Ishikawa (cell line): Measurements from ENCODE around the gene GRPEL2.

Experiments
- CEBPB ChIP-seq: IDR thresholded peaks from 2 replicates; pipeline ENCODE4 v1.6.1; 2012
- CREB1 ChIP-seq: IDR thresholded peaks from 2 replicates; pipeline ENCODE4 v1.6.1; 2012; ENCODE audit warnings: low read depth
- EGR1 ChIP-seq: IDR thresholded peaks from 2 replicates; pipeline ENCODE4 v1.6.1; 2012
- EP300 ChIP-seq: IDR thresholded peaks from 2 replicates; pipeline ENCODE4 v1.6.1; 2012; ENCODE audit warnings: borderline replicate concordance
- FOXM1 ChIP-seq: IDR thresholded peaks from 2 replicates; pipeline ENCODE4 v1.6.1; 2012; ENCODE audit warnings: low read depth, borderline replicate concordance
- MAX ChIP-seq: IDR thresholded peaks from 2 replicates; pipeline ENCODE4 v1.6.1; 2012
- NFIC ChIP-seq: IDR thresholded peaks from 2 replicates; pipeline ENCODE4 v1.6.1; 2012
- RAD21 ChIP-seq: IDR thresholded peaks from 2 replicates; pipeline ENCODE4 v1.6.1; 2012; ENCODE audit warnings: low read depth
- TAF1 ChIP-seq: IDR thresholded peaks from 2 replicates; pipeline ENCODE4 v1.6.1; 2012; ENCODE audit warnings: low read depth, mild to moderate bottlenecking
- TCF12 ChIP-seq: IDR thresholded peaks from 2 replicates; pipeline ENCODE4 v1.6.1; 2012; ENCODE audit warnings: low read depth
- TEAD4 ChIP-seq: IDR thresholded peaks from 2 replicates; pipeline ENCODE4 v1.6.1; 2012
- USF1 ChIP-seq: IDR thresholded peaks from 2 replicates; pipeline ENCODE4 v1.6.1; 2012
- YY1 ChIP-seq: IDR thresholded peaks from 2 replicates; pipeline ENCODE4 v1.6.1; 2012; ENCODE audit warnings: low read depth
- ZBTB7A ChIP-seq: IDR thresholded peaks from 2 replicates; pipeline ENCODE4 v1.6.1; 2012; ENCODE audit warnings: low read depth
- TF ChIP-seq, protein P1 (sequence below): IDR thresholded peaks from 2 replicates; pipeline ENCODE4 v1.6.1; 2012; ENCODE audit warnings: low read depth, mild to moderate bottlenecking

GRPEL2 gene

GRCh38 chr5:149367249-149367971 lies 22.1 kb downstream of the GRPEL2 start:
- no peak for TF ChIP-seq FOXM1
- TF ChIP-seq EGR1 = no peak
- no peak for TF ChIP-seq CREB1
- TF ChIP-seq YY1 = 0 out of 2 replicates have a peak, but pooled peaks have one; percentile 43
- TF ChIP-seq RAD21 = peak; percentile 79

GRCh38 chr5:149367972-149368645 lies 22.8 kb downstream of the GRPEL2 start:
- TF ChIP-seq EGR1 (no peak), TEAD4 (no peak), USF1 (no peak), MAX (no peak), EP300 (no peak), RAD21 (no peak), ZBTB7A (no peak)
- TF ChIP-seq, protein P1, sequence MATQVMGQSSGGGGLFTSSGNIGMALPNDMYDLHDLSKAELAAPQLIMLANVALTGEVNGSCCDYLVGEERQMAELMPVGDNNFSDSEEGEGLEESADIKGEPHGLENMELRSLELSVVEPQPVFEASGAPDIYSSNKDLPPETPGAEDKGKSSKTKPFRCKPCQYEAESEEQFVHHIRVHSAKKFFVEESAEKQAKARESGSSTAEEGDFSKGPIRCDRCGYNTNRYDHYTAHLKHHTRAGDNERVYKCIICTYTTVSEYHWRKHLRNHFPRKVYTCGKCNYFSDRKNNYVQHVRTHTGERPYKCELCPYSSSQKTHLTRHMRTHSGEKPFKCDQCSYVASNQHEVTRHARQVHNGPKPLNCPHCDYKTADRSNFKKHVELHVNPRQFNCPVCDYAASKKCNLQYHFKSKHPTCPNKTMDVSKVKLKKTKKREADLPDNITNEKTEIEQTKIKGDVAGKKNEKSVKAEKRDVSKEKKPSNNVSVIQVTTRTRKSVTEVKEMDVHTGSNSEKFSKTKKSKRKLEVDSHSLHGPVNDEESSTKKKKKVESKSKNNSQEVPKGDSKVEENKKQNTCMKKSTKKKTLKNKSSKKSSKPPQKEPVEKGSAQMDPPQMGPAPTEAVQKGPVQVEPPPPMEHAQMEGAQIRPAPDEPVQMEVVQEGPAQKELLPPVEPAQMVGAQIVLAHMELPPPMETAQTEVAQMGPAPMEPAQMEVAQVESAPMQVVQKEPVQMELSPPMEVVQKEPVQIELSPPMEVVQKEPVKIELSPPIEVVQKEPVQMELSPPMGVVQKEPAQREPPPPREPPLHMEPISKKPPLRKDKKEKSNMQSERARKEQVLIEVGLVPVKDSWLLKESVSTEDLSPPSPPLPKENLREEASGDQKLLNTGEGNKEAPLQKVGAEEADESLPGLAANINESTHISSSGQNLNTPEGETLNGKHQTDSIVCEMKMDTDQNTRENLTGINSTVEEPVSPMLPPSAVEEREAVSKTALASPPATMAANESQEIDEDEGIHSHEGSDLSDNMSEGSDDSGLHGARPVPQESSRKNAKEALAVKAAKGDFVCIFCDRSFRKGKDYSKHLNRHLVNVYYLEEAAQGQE = no peak

DNA sequence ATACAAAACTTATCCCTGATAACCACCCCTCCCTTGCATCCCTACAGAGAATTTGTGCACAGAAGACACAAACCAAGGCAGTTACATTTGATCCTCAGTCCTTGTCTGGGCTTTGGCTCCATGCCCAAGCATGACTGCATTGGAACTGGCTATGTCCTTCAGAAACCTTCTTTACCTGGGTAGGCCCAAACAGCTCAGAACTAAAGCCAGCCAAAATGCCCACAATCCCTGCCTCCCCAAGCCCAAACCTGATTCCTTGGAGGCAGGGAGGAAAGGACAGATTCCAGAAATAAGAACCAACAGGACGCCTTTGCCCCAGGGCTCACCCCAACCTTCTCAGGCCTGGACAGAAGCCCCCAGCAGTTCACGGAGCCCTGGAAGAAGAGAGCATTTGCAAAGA lies 25.6 kb downstream of the GRPEL2 start:
- TF ChIP-seq RAD21 (no peak), CREB1 (no peak), MAX (no peak), TAF1 (no peak), ZBTB7A (no peak), USF1 (no peak), TEAD4 (no peak), NFIC (no peak), TCF12 (no peak), EGR1 (no peak), FOXM1 (no peak), EP300 (no peak)
- TF ChIP-seq, protein P1 = no peak

DNA sequence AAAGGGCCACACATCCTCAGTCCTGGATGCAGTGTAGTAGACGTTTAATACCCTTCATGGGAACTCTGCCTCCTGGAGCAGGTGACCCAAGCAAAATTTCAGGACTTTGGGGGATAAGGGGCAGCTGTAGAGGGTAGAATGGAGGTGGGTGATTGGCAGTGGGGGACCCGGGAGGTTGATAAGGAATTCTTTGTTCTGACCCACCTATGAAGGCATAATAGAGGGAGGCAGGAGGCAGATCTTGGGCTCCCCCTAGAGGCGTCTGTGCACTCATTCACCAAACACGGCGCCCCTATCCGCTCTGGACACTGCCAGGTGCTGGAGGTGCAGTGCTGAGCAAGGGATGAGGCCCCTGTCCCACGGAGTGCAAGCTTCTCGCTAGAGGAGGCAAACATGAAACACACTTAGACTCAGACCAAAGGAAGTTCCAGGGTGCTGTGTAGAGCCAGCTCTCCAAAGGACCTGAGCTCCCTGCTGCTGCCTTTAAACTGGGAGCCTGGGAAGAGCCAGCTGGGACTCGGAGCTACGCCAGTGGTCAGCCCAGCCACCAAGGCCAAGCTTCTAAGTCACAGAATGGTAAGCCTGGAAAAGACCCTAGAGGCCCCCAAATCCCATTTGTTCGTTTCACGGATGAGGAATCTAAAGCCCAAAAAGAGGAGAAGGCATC lies 26.1 kb downstream of the GRPEL2 start:
- TF ChIP-seq TAF1 (no peak), RAD21 (peak; percentile 83)

- TF ChIP-seq FOXM1 (no peak), EP300 (no peak)
These were observed 26.9 kb downstream of the GRPEL2 start for GRCh38 chr5:149372076-149372795.

DNA sequence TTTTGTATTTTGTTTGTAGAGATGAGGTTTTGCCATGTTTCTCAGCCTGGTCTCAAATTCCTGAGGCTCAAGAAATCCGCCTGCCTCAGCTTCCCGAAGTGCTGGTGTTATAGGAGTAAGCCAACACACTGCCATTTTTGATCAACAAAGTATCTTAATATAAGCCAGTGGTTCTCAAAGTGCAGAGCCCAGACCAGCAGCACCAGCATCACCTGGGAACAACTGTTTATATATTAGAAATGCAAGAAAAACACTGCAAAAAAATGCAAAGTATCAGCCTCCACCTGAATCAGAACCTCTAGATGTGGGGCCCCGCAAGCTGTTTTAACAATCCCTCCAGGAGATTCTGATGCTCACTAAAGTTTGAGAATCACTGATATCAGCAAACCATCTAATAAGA lies 27.6 kb downstream of the GRPEL2 start:
- TF ChIP-seq ZBTB7A = no peak
- no peak for TF ChIP-seq MAX
- TF ChIP-seq CEBPB = no peak
- no peak for TF ChIP-seq NFIC
- no peak for TF ChIP-seq YY1
- TF ChIP-seq TAF1 = no peak
- no peak for TF ChIP-seq TEAD4
- TF ChIP-seq RAD21 = no peak
- TF ChIP-seq EGR1 = no peak
